RWPE2 (cell line): ENCODE results near the gene LRRC8C.
A peak's percentile ranks its signal among the peaks of the same experiment; 100 is the strongest.

Experiments
- ATAC-seq: fragments of 200-7000 bp; cut with Tn5 transposase; 3 replicates; pipeline ENCODE4 v1.9.1; 2021; ENCODE audit warnings: low read depth
- DNase-seq: peaks from one replicate; pipeline ENCODE4 v3.0.0-alpha.2; 2020; ENCODE audit warnings: low spot score
- H3K27ac ChIP-seq: fragments of 450-650 bp; 2 replicates; pipeline ENCODE4 v1.5.1; 2017; ENCODE audit warnings: mild to moderate bottlenecking; ENCODE audit not compliant: poor library complexity, severe bottlenecking
- H3K27me3 ChIP-seq: fragments of 250-450 bp; sonication (Bioruptor Pico); 2 replicates; pipeline ENCODE4 v1.5.1; 2021; ENCODE audit warnings: mild to moderate bottlenecking, moderate library complexity; ENCODE audit not compliant: insufficient read depth, poor library complexity, severe bottlenecking
- H3K36me3 ChIP-seq: fragments of 250-450 bp; sonication (Bioruptor Pico); 2 replicates; pipeline ENCODE4 v1.5.1; 2020; ENCODE audit warnings: low read depth, mild to moderate bottlenecking, moderate library complexity
- H3K4me1 ChIP-seq: fragments of 250-450 bp; sonication (Bioruptor Pico); 2 replicates; pipeline ENCODE4 v1.5.1; 2021; ENCODE audit warnings: mild to moderate bottlenecking, moderate library complexity; ENCODE audit not compliant: insufficient read depth, poor library complexity, severe bottlenecking
- H3K4me3 ChIP-seq: fragments of 250-450 bp; sonication (Bioruptor Pico); 2 replicates; pipeline ENCODE4 v1.5.1; 2021; ENCODE audit warnings: mild to moderate bottlenecking, moderate library complexity; ENCODE audit not compliant: severe bottlenecking
- H3K9me3 ChIP-seq: fragments of 250-450 bp; sonication (Bioruptor Pico); 2 replicates; pipeline ENCODE4 v1.5.1; 2021; ENCODE audit warnings: mild to moderate bottlenecking, moderate library complexity; ENCODE audit not compliant: severe bottlenecking
- CTCF ChIP-seq: fragments of 450-650 bp; IDR thresholded peaks from one replicate; pipeline ENCODE4 v1.5.1; 2017; ENCODE audit warnings: mild to moderate bottlenecking, moderate library complexity; ENCODE audit not compliant: poor library complexity, severe bottlenecking

LRRC8C gene

GRCh38 chr1:89720839-89721238 lies 87.9 kb downstream of the LRRC8C start:
- H3K36me3 ChIP-seq, result peaks cover 3% of the 10 kb centered on the region; the same call in 1 of the 2 replicates
- H3K9me3 ChIP-seq, result no peaks in the 10 kb centered on the region
- DNase-seq (no peak), ATAC-seq (no peak)
- TF ChIP-seq CTCF, result no peak
- no peak overlapping the region for H3K4me3 ChIP-seq
- H3K4me1 ChIP-seq, result peaks cover 35% of the 10 kb centered on the region
- H3K27ac ChIP-seq, result peak overlapping the region; percentile 61
- no peaks in the 10 kb centered on the region for H3K27me3 ChIP-seq

GRCh38 chr1:89721351-89721750 lies 88.4 kb downstream of the LRRC8C start:
- no peak for TF ChIP-seq CTCF
- Histone ChIP-seq H3K9me3 (no peaks in the 10 kb centered on the region), H3K27ac (peak overlapping the region; percentile 61), H3K27me3 (no peaks in the 10 kb centered on the region), H3K4me3 (no peak overlapping the region), H3K36me3 (peaks cover 3% of the 10 kb centered on the region; the same call in 1 of the 2 replicates), H3K4me1 (peaks cover 35% of the 10 kb centered on the region)
- ATAC-seq (peak; percentile 58; the same call in 2 of the 3 replicates), DNase-seq (no peak)

- ATAC-seq (no peak), DNase-seq (no peak)
- TF ChIP-seq CTCF, result no peak
- Histone ChIP-seq H3K9me3 (no peaks in the 10 kb centered on the region), H3K27ac (no peak overlapping the region), H3K4me3 (no peak overlapping the region), H3K27me3 (no peaks in the 10 kb centered on the region), H3K4me1 (peaks cover 35% of the 10 kb centered on the region), H3K36me3 (no peaks in the 10 kb centered on the region)
Observed at GRCh38 chr1:89723144-89723543, 90.2 kb downstream of the LRRC8C start.

- TF ChIP-seq CTCF, result no peak
- Histone ChIP-seq H3K4me3 (no peak overlapping the region), H3K27ac (peak overlapping the region; percentile 70), H3K4me1 (peaks cover 35% of the 10 kb centered on the region), H3K27me3 (no peaks in the 10 kb centered on the region), H3K36me3 (no peaks in the 10 kb centered on the region), H3K9me3 (no peaks in the 10 kb centered on the region)
- no peak for ATAC-seq
- DNase-seq, result no peak
Observed at GRCh38 chr1:89723863-89724262, 90.9 kb downstream of the LRRC8C start.

- ATAC-seq (peak; percentile 83), DNase-seq (no peak)
- Histone ChIP-seq H3K27me3 (no peaks in the 10 kb centered on the region), H3K4me1 (peaks cover 30% of the 10 kb centered on the region), H3K36me3 (no peaks in the 10 kb centered on the region), H3K27ac (peak overlapping the region; percentile 70), H3K9me3 (no peaks in the 10 kb centered on the region), H3K4me3 (no peak overlapping the region)
- TF ChIP-seq CTCF, result no peak
Observed at GRCh38 chr1:89724369-89725010, 91.6 kb downstream of the LRRC8C start.
